Endothelial cell of umbilical vein (primary cell): ENCODE measurements around the gene GTPBP4.

Experiments used
- CTCF ChIP-seq, 2 donors: IDR thresholded peaks; 1 replicate in 1 of 2; 2 replicates in 1 of 2; pipeline ENCODE4 v1.5.1; 2011; ENCODE audit warnings: low read length in 2 of 2, mild to moderate bottlenecking in 2 of 2, moderate library complexity in 2 of 2, control low read depth in 1 of 2, inconsistent platforms in 1 of 2, low read depth in 1 of 2; ENCODE audit not compliant: insufficient read depth in 1 of 2; ENCODE audit errors: extremely low read depth in 1 of 2
- POLR2A ChIP-seq: IDR thresholded peaks from 2 replicates; pipeline ENCODE4 v1.6.1; 2012; ENCODE audit warnings: low read depth, mild to moderate bottlenecking, control low read depth, low read length

- TF ChIP-seq POLR2A, result no peak
- no peak for TF ChIP-seq CTCF (IDR thresholded peaks at IDR 0.05; ENCODE audit: extremely low read depth in 1 of 2, insufficient read depth in 1 of 2, low read depth in 1 of 2, low read length in 2 of 2)
Measured at GRCh38 chr10:963186-963585, 25.0 kb upstream of the GTPBP4 start.
